SH-SY5Y (cell line): Measurements from ENCODE around the gene GGN.

ENCODE experiments used
- GATA2 ChIP-seq: IDR thresholded peaks from 2 replicates; pipeline ENCODE4 v1.6.1; 2011; ENCODE audit warnings: mild to moderate bottlenecking, low read depth, low read length
- GATA3 ChIP-seq: IDR thresholded peaks from 2 replicates; pipeline ENCODE4 v1.6.1; 2011; ENCODE audit warnings: low read depth, mild to moderate bottlenecking, low read length, moderate library complexity

GGN gene

GRCh38 chr19:38399081-38399480, 11.2 kb upstream of the GGN start:
- TF ChIP-seq GATA2, result no peak
- TF ChIP-seq GATA3, result no peak

GRCh38 chr19:38395381-38396114, 7.7 kb upstream of the GGN start:
- TF ChIP-seq GATA3 (no peak), GATA2 (no peak)

GRCh38 chr19:38394488-38394887, 6.7 kb upstream of the GGN start:
- TF ChIP-seq GATA3 (no peak), GATA2 (no peak)

GRCh38 chr19:38392707-38393308, 5.0 kb upstream of the GGN start:
- no peak for TF ChIP-seq GATA2
- TF ChIP-seq GATA3, result no peak

- TF ChIP-seq GATA2, result no peak
These were observed 4.2 kb upstream of the GGN start for GRCh38 chr19:38391911-38392464.

GRCh38 chr19:38389957-38390924, 2.4 kb upstream of the GGN start:
- TF ChIP-seq GATA2, result no peak
- TF ChIP-seq GATA3, result no peak

GRCh38 chr19:38389101-38389925, 1.5 kb upstream of the GGN start:
- TF ChIP-seq GATA3, result no peak
- TF ChIP-seq GATA2, result no peak

- TF ChIP-seq GATA2 (no peak), GATA3 (no peak)
These were observed 691 bp upstream of the GGN start, which contains the start of gene SPRED3 for GRCh38 chr19:38388349-38389100. SPRED3 (plus strand) TSS chr19:38388697; CDS start chr19:38390303, 1,606 bp downstream.

GRCh38 chr19:38386971-38387549, 774 bp downstream of the GGN start:
- TF ChIP-seq GATA3 (no peak), GATA2 (no peak)

GRCh38 chr19:38386300-38386970, 1.4 kb downstream of the GGN start:
- TF ChIP-seq GATA3 (no peak), GATA2 (no peak)

GRCh38 chr19:38385804-38386257, 2.0 kb downstream of the GGN start:
- no peak for TF ChIP-seq GATA3
- TF ChIP-seq GATA2, result no peak
